ENCODE data around the gene PRDX1.

Gene PRDX1

GRCh38 chr1:45465277-45465676 is 56.4 kb downstream of the PRDX1 start:
- DNase-seq (ENCODE audit: low spot score): no peak
